CD8-positive, alpha-beta memory T cell (primary cell): ENCODE data around the gene GNPTG. TPM values are rescaled to one million over a fixed set of nuclear protein-coding genes. Genes with fewer than 3 reads are reported as not detected.

ENCODE experiments used
- CTCF ChIA-PET: fragments of 350-600 bp; sonication (Branson Sonifier 250); formaldehyde crosslinking; loops from one replicate; lab custom pipeline; 2021; ENCODE audit warnings: antibody characterized with exemption; lab: Charles Lee
- POLR2A ChIA-PET: fragments of 350-600 bp; sonication (Branson Sonifier 250); formaldehyde crosslinking; loops from one replicate; lab custom pipeline; 2021; ENCODE audit warnings: antibody characterized with exemption; lab: Charles Lee
- DNase-seq, 5 donors: peaks; one replicate each; pipeline versions ENCODE4 v3.0.0 to v3.0.0-alpha.2; 2020 to 2022; ENCODE audit warnings: mixed read lengths in 1 of 5
- H3K27ac ChIP-seq: one replicate; pipeline ENCODE4 v1.7.0; 2013; ENCODE audit warnings: low read depth, mild to moderate bottlenecking, low read length, moderate library complexity
- H3K27me3 ChIP-seq: 2 replicates; pipeline ENCODE4 v1.7.0; 2013; ENCODE audit warnings: low read length, mild to moderate bottlenecking; ENCODE audit not compliant: insufficient read depth, poor library complexity, severe bottlenecking
- H3K36me3 ChIP-seq: 2 replicates; pipeline ENCODE4 v1.7.0; 2013; ENCODE audit warnings: mild to moderate bottlenecking, low read length, moderate library complexity; ENCODE audit not compliant: insufficient read depth
- H3K4me1 ChIP-seq: 2 replicates; pipeline ENCODE4 v1.7.0; 2013; ENCODE audit warnings: mild to moderate bottlenecking, low read length, moderate library complexity; ENCODE audit not compliant: insufficient read depth
- H3K4me3 ChIP-seq: 2 replicates; pipeline ENCODE4 v1.7.0; 2013; ENCODE audit warnings: mild to moderate bottlenecking, low read length
- H3K9me3 ChIP-seq: 2 replicates; pipeline ENCODE4 v1.7.0; 2013; ENCODE audit warnings: mild to moderate bottlenecking, low read length
- H3K27ac Mint-ChIP-seq, 8 donors: one replicate each; pipeline ENCODE4 v1.8.0; 2020 to 2021; ENCODE audit warnings: mixed read lengths in 8 of 8, mild to moderate bottlenecking in 6 of 8, inconsistent platforms in 3 of 8, moderate library complexity in 3 of 8
- H3K27me3 Mint-ChIP-seq, 2 donors: one replicate each; pipeline ENCODE4 v1.8.0; 2020 to 2021; ENCODE audit warnings: mixed read lengths in 2 of 2, mild to moderate bottlenecking in 1 of 2, moderate library complexity in 1 of 2
- H3K36me3 Mint-ChIP-seq, 3 donors: one replicate each; pipeline ENCODE4 v1.8.0; 2020 to 2021; ENCODE audit warnings: mixed read lengths in 3 of 3, inconsistent platforms in 1 of 3, mild to moderate bottlenecking in 1 of 3
- H3K4me1 Mint-ChIP-seq, 3 donors: one replicate each; pipeline ENCODE4 v1.8.0; 2020 to 2021; ENCODE audit warnings: mixed read lengths in 3 of 3, inconsistent platforms in 1 of 3, mild to moderate bottlenecking in 1 of 3
- H3K4me3 Mint-ChIP-seq, 7 donors: one replicate each; pipeline ENCODE4 v1.8.0; 2020 to 2021; ENCODE audit warnings: mixed read lengths in 7 of 7, mild to moderate bottlenecking in 6 of 7, moderate library complexity in 4 of 7, inconsistent platforms in 2 of 7
- H3K9me3 Mint-ChIP-seq, 5 donors: one replicate each; pipeline ENCODE4 v1.8.0; 2020 to 2022; ENCODE audit warnings: mixed read lengths in 5 of 5, mild to moderate bottlenecking in 3 of 5, moderate library complexity in 2 of 5, inconsistent platforms in 1 of 5
- polyA plus RNA-seq: library from polyadenylated mRNA; unstranded; fragments of 300-500 nt; fragmentation: Illumina TruSeq; gene quantifications from one replicate; pipeline ENCODE4 v1.2.3, GENCODE V29; 2021
- total RNA-seq, 2 experiments: library from RNA; stranded (reverse); gene quantifications; one replicate each; pipeline ENCODE4 v1.2.3, GENCODE V29; 2021

Gene GNPTG
- total and polyA plus RNA-seq, 3 experiments from 2014 or later: 32.3 to 63.3 (median 34.4) TPM

DNA sequence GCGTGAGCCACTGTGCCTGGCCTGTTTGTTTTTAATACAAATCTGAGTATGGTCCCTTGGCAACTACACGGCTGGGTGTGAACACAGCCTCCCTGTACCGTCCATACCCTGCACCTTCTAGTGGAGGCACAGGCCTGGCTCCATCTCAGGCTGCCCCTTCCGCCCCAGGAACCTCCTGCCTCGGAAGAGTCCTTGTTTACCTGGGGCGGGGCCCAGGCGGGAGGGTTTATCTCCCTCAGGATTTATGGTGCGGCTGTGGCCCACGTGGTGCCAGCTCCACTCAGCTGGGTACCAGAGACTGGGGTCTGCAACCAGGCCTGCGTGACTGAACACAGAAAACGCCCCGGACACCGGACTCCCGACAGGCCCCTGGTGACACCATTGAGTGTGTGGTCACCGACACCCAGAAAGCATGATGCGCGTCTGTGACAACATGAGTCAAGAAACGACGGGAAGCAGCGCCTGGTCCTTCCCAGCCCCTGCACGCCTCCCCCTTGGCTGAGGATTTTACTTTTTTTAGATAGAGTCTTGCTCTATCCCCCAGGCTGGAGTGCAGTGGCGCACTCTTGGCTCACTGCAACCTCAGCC lies 43.8 kb downstream of the GNPTG start:
- DNase-seq: no peak
- Histone ChIP-seq H3K27me3 (no peaks in the 10 kb centered on the region), H3K36me3 (peaks cover 26% of the 10 kb centered on the region), H3K9me3 (no peaks in the 10 kb centered on the region), H3K27ac (no peak overlapping the region), H3K4me3 (no peak overlapping the region), H3K4me1 (no peaks in the 10 kb centered on the region)
- ChIA-PET POLR2A (no interaction called here), CTCF (interaction anchor here (0.6 kb wide), 1 partner anchor 26 kb away, joined by 3 read pairs; no protein-coding TSS in a partner anchor)
- Mint-ChIP-seq H3K9me3 (no peaks in the 10 kb centered on the region), H3K27ac (no peak overlapping the region), H3K4me1 (no peaks in the 10 kb centered on the region), H3K36me3 (peaks cover 0 to 64% (median 2%) of the 10 kb centered on the region in 3 donors), H3K4me3 (no peak overlapping the region), H3K27me3 (peaks cover 0 to 4% of the 10 kb centered on the region in 2 donors)

DNA sequence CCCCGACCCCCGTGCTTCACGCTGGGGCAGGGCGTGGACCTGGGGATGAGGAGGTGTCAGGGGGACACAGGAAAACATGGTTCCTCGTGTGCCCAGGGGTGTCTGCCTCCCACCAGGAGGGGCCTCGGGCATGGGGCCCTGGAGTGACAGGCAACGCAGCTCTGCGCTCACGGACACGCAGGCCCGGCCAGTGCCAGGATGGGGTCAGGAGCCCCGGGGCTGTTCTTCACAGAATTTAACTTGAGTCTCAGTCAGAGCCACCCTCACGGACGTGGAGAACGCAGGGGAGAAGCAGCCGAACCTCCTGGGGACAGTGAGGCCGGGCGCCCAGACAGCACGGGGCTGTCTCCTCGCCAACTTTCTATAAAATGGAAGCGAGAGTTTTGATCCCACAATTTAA lies 46.0 kb downstream of the GNPTG start:
- Mint-ChIP-seq H3K4me1 (peaks cover 0 to 5% (median 3%) of the 10 kb centered on the region in 3 donors), H3K27me3 (peaks cover 0 to 4% of the 10 kb centered on the region in 2 donors), H3K4me3 (no peak overlapping the region), H3K27ac (no peak overlapping the region), H3K9me3 (no peaks in the 10 kb centered on the region), H3K36me3 (peaks cover 0 to 66% (median 3%) of the 10 kb centered on the region in 3 donors)
- ChIA-PET CTCF (no interaction called here), POLR2A (no interaction called here)
- no peak overlapping the region for H3K4me3 ChIP-seq
- no peaks in the 10 kb centered on the region for H3K27me3 ChIP-seq
- no peak for DNase-seq
- no peaks in the 10 kb centered on the region for H3K4me1 ChIP-seq
- peaks cover 24% of the 10 kb centered on the region for H3K36me3 ChIP-seq
- no peaks in the 10 kb centered on the region for H3K9me3 ChIP-seq
- H3K27ac ChIP-seq: no peak overlapping the region

DNA sequence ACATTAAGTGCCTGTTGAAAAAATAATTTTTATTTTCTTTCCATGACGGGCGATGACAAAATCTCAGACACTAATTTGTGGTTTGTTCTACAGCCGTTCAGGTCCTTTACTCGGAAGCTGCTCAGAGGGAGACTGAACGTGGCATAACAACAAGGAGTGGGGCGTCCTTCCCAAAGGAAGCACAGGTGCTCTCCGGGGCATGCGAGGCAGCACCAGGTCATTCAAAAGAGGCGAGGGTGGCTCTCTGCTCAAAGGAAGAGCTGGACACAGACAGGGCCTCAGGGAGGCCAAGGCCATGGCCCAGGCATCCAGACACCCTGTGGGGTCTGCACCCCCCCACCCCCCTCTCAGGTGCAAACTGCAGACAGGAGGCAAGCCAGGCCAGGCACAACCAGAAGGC lies 46.6 kb downstream of the GNPTG start:
- H3K9me3 Mint-ChIP-seq: no peaks in the 10 kb centered on the region
- H3K36me3 Mint-ChIP-seq: peaks cover 0 to 68% (median 4%) of the 10 kb centered on the region in 3 donors
- peaks cover 2 to 7% (median 3%) of the 10 kb centered on the region in 3 donors for H3K4me1 Mint-ChIP-seq
- ChIA-PET POLR2A (no interaction called here), CTCF (no interaction called here)
- H3K4me1 ChIP-seq: no peaks in the 10 kb centered on the region
- H3K4me3 Mint-ChIP-seq: no peak overlapping the region
- no peaks in the 10 kb centered on the region for H3K9me3 ChIP-seq
- peaks cover 0 to 4% of the 10 kb centered on the region in 2 donors for H3K27me3 Mint-ChIP-seq
- H3K27ac Mint-ChIP-seq: no peak overlapping the region
- H3K4me3 ChIP-seq: no peak overlapping the region
- no peak overlapping the region for H3K27ac ChIP-seq
- no peaks in the 10 kb centered on the region for H3K27me3 ChIP-seq
- DNase-seq: no peak
- H3K36me3 ChIP-seq: peaks cover 18% of the 10 kb centered on the region

DNA sequence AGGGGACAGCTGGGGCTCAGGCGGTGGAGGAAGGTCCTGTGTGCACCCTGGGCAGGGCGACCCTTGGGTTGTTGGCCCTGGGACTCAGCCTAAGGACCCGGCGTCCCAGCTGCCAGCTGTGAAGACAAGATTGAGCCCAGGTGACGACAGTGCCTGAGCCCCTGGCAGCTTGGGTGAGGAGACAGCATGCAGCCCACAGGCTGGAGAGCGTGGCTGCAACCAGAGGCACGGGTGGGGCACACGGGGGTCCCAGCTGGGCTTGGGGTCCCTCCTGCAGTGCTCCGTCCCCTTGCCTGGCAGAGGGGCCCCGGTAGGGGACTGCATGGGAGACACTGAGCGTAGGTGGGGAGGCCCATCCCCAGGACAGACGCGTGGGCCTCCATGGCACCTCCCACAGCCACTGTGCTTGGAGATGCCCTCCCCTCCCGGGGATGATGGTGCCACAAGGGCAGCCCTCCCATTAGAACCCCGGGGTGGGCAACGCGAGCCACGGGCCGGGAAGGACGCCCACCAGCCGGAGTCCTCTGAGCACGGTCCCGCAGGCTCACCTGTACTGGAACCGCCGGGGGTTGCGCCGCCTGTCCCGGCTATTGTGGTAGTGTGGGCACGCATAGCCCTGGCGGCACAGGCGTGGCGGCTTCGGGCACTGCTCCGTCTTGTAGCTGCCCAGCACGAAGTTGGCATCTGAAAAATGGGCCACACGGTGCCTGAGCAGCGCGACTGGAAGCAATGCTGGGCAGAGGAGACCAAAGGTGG lies 47.3 kb downstream of the GNPTG start:
- no peak overlapping the region for H3K27ac Mint-ChIP-seq
- CTCF ChIA-PET: no interaction called here
- no peak overlapping the region for H3K27ac ChIP-seq
- peaks cover 0 to 70% (median 4%) of the 10 kb centered on the region in 3 donors for H3K36me3 Mint-ChIP-seq
- H3K4me3 Mint-ChIP-seq: no peak overlapping the region
- H3K27me3 ChIP-seq: no peaks in the 10 kb centered on the region
- no peaks in the 10 kb centered on the region for H3K9me3 Mint-ChIP-seq
- H3K4me3 ChIP-seq: no peak overlapping the region
- H3K27me3 Mint-ChIP-seq: peaks cover 0 to 4% of the 10 kb centered on the region in 2 donors
- DNase-seq: no peak
- H3K9me3 ChIP-seq: no peaks in the 10 kb centered on the region
- POLR2A ChIA-PET: no interaction called here
- H3K4me1 ChIP-seq: no peaks in the 10 kb centered on the region
- H3K36me3 ChIP-seq: peaks cover 15% of the 10 kb centered on the region
- peaks cover 3 to 10% (median 4%) of the 10 kb centered on the region in 3 donors for H3K4me1 Mint-ChIP-seq

DNA sequence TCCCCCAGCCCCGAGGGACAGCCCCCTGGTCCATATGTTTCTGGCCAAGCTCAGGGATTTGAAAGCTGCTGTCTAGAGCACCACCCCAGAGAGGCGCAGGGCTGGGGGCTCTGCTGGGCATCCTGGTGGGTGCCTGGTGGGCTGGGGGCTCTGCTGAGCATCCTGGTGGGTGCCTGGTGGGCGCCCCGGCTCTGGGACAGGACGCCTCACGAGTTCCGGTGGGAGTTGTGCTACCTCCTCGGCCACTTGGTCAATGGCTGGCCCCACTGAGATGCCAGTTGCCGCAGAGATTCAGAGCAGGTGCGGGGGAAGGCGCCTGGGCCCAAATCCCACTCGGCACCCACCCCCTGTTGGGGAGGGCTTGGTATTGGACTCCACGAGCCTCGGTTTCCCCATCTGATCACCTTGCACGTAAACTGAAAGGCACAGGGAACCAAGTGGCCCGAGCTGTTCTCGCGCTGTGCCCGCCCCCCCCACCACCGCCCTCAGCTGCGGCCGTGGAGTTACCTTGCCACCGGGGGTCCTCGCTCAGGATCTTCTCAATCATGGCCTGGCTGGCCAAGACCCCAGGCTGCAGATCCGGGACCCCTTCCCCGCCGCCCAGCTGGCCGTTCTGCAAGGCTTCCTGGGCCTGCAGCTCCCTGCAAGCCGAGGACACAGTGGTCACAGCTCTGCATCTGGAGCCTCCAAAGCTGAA lies 49.5 kb downstream of the GNPTG start:
- H3K4me3 Mint-ChIP-seq: no peak overlapping the region
- no peak for DNase-seq
- Histone ChIP-seq H3K4me3 (no peak overlapping the region), H3K27me3 (no peaks in the 10 kb centered on the region), H3K4me1 (no peaks in the 10 kb centered on the region), H3K27ac (no peak overlapping the region), H3K9me3 (no peaks in the 10 kb centered on the region), H3K36me3 (peaks cover 15% of the 10 kb centered on the region)
- H3K9me3 Mint-ChIP-seq: no peaks in the 10 kb centered on the region
- POLR2A ChIA-PET: no interaction called here
- peaks cover 0 to 3% of the 10 kb centered on the region in 2 donors for H3K27me3 Mint-ChIP-seq
- peaks cover 0 to 72% (median 4%) of the 10 kb centered on the region in 3 donors for H3K36me3 Mint-ChIP-seq
- peaks cover 3 to 14% (median 10%) of the 10 kb centered on the region in 3 donors for H3K4me1 Mint-ChIP-seq
- H3K27ac Mint-ChIP-seq: no peak overlapping the region
- CTCF ChIA-PET: no interaction called here

DNA sequence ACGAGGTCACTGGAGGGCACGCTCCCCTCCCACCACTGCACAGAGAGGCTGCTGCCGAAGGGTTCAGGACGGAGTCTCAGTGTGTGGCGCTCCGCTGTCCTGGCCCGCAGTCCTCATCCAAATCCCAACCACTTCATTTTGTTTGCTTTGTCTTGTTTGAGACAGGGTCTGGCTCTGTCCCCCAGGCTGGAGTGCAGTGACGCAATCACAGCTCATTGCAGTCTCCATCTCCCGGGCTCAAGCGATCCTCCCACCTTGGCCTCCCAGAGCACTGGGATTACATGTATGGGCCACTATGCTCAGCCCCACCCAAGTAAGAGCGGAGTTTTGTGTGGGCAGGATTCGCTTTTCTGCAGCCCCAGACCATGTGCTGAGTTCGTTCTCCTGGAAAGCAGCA lies 50.0 kb downstream of the GNPTG start:
- H3K4me3 Mint-ChIP-seq: no peak overlapping the region
- peaks cover 3 to 18% (median 10%) of the 10 kb centered on the region in 3 donors for H3K4me1 Mint-ChIP-seq
- ChIA-PET POLR2A (no interaction called here), CTCF (no interaction called here)
- H3K27ac Mint-ChIP-seq: no peak overlapping the region
- H3K9me3 Mint-ChIP-seq: no peaks in the 10 kb centered on the region
- no peaks in the 10 kb centered on the region for H3K9me3 ChIP-seq
- no peak for DNase-seq
- H3K36me3 Mint-ChIP-seq: peaks cover 0 to 75% (median 4%) of the 10 kb centered on the region in 3 donors
- H3K36me3 ChIP-seq: peaks cover 15% of the 10 kb centered on the region
- no peak overlapping the region for H3K4me3 ChIP-seq
- no peak overlapping the region for H3K27ac ChIP-seq
- no peaks in the 10 kb centered on the region for H3K27me3 ChIP-seq
- H3K27me3 Mint-ChIP-seq: peaks cover 0 to 1% of the 10 kb centered on the region in 2 donors
- H3K4me1 ChIP-seq: no peaks in the 10 kb centered on the region

DNA sequence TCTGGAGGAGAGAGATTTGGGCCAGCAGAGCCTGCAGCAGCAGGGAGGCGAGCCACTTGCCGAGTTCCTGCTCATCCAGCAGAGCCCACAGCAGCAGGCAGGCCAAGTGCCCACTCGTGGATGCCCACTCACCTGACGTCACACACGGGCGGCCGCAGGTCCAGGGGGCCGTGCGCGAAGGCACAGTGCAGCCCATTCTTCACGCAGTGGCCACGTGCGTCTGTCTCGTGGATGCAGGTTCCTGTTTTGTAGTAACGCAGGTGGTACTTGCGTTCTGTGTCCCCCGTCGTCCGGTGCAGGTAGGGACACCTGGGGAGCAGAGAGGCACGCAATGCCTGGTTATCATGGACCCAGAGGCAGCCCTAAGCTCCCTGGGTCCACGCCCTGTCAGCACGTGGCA lies 51.3 kb downstream of the GNPTG start:
- peaks cover 5 to 27% (median 18%) of the 10 kb centered on the region in 3 donors for H3K4me1 Mint-ChIP-seq
- ChIA-PET POLR2A (no interaction called here), CTCF (interaction anchor here (1.0 kb wide), 1 partner anchor 87 kb away, joined by 3 read pairs; no protein-coding TSS in a partner anchor)
- no peak overlapping the region for H3K4me3 Mint-ChIP-seq
- Histone ChIP-seq H3K9me3 (no peaks in the 10 kb centered on the region), H3K27ac (no peak overlapping the region), H3K4me1 (peaks cover 5% of the 10 kb centered on the region), H3K36me3 (peaks cover 14% of the 10 kb centered on the region), H3K4me3 (no peak overlapping the region), H3K27me3 (no peaks in the 10 kb centered on the region)
- peaks cover 0 to 1% of the 10 kb centered on the region in 2 donors for H3K27me3 Mint-ChIP-seq
- DNase-seq: no peak
- no peak overlapping the region for H3K27ac Mint-ChIP-seq
- peaks cover 0 to 73% (median 4%) of the 10 kb centered on the region in 3 donors for H3K36me3 Mint-ChIP-seq
- no peaks in the 10 kb centered on the region for H3K9me3 Mint-ChIP-seq

DNA sequence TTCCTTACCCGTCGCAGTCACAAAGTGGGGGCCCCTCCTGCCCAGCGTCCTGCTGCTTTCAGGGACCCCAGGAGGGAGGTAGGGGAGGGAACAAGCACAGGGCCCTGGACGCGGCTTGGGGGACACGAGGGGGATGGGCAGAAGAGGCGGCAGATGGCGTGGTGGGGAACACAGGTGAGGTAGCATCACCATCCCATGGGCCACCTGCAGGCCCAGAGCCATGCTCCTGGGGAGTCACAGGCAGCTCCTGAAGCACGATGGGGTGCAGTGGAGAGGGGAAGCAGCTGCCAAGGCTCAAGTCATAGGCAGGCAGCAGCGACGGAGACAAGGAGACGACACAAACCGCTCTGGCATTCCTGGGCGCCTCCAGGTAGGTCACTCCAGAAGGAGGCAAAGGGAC lies 52.0 kb downstream of the GNPTG start:
- H3K4me3 Mint-ChIP-seq: no peak overlapping the region
- peaks cover 5 to 32% (median 18%) of the 10 kb centered on the region in 3 donors for H3K4me1 Mint-ChIP-seq
- no peak overlapping the region for H3K27ac Mint-ChIP-seq

More for the DNA sequence above, 52.0 kb downstream of the GNPTG start:
- H3K4me1 ChIP-seq: peaks cover 11% of the 10 kb centered on the region
- peaks cover 0 to 1% of the 10 kb centered on the region in 2 donors for H3K27me3 Mint-ChIP-seq
- peaks cover 0 to 66% (median 4%) of the 10 kb centered on the region in 3 donors for H3K36me3 Mint-ChIP-seq
- no peaks in the 10 kb centered on the region for H3K9me3 Mint-ChIP-seq
- no peaks in the 10 kb centered on the region for H3K27me3 ChIP-seq
- ChIA-PET CTCF (no interaction called here), POLR2A (no interaction called here)
- H3K27ac ChIP-seq: no peak overlapping the region
- DNase-seq: no peak
- peaks cover 10% of the 10 kb centered on the region for H3K36me3 ChIP-seq
- no peaks in the 10 kb centered on the region for H3K9me3 ChIP-seq
- H3K4me3 ChIP-seq: no peak overlapping the region
